ENCODE results near the gene ZNF579.

DNA sequence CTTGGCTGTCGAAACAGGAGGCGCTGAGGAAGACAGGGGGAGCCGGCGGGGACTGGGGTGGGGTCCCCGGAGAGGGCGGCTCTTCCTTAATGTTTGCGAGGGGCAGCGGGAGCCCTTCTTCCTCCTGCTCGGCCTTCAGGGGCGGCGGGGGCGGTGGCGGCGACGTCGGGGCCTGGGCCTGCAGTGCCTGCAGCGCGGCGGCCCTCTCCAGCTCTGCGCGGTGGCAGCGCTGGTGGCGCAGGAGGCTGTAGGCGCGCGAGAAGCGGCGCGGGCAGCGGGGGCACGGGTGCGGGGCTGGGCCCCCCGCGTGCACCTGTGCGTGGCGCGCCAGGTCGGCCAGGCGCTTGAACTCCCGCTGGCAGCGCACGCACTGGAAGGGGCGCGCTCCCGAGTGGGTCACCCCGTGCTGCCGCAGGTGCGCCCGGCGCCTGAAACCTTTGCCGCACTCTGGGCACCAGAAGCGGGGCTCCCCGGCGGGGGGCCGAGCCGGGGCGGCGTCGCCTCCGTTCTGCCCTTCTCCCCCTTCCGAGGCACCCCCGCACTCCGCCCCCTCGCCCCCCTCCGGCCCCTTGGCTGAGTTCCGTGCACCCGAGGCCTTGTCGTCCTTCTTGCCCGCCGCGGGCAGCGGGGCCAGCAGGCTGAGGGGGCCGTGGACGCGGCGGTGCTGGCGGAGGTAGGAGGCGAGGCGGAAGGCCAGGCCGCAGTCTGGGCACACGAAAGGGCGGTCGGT, 2.5 kb downstream of the ZNF579 start:
- TF ChIP-seq CTCF (IDR thresholded peaks at IDR 0.05 in 8 of 11, conservative IDR thresholded peaks at IDR 0.05 in 3 of 11) (no peak), POLR2A (IDR thresholded peaks at IDR 0.05) (no peak), POLR2AphosphoS5 (IDR thresholded peaks at IDR 0.05) (no peak)
